GM21390 (cell line): Measurements from ENCODE around the gene RIN1.
A peak's percentile ranks its signal among the peaks of the same experiment; 100 is the strongest.

Experiments
- ATAC-seq: cut with Tn5 transposase; IDR thresholded peaks from one replicate; pipeline ENCODE4 v1.9.1; 2021; ENCODE audit not compliant: unreplicated experiment

Gene RIN1

GRCh38 chr11:66302656-66303055, 33.6 kb downstream of the RIN1 start:
- no peak for ATAC-seq

- no peak for ATAC-seq
These were observed 37.0 kb downstream of the RIN1 start for GRCh38 chr11:66299186-66299585.

GRCh38 chr11:66297610-66298009, 38.6 kb downstream of the RIN1 start:
- no peak for ATAC-seq

GRCh38 chr11:66294626-66295620, 41.3 kb downstream of the RIN1 start:
- ATAC-seq: no peak

- no peak for ATAC-seq
These were observed 42.2 kb downstream of the RIN1 start for GRCh38 chr11:66293777-66294625.

- ATAC-seq: no peak
These were observed 42.9 kb downstream of the RIN1 start for GRCh38 chr11:66293352-66293751.

GRCh38 chr11:66292543-66293332, 43.5 kb downstream of the RIN1 start:
- no peak for ATAC-seq

GRCh38 chr11:66291706-66292542, 44.3 kb downstream of the RIN1 start, which contains the start of gene TMEM151A:
TMEM151A (plus strand) TSS chr11:66291894; CDS start chr11:66292014, 120 bp downstream.
- ATAC-seq: no peak

- ATAC-seq: no peak
These were observed 44.9 kb downstream of the RIN1 start for GRCh38 chr11:66291303-66291705.

GRCh38 chr11:66290330-66290621, 46.0 kb downstream of the RIN1 start:
- ATAC-seq: no peak

GRCh38 chr11:66289548-66290329, 46.5 kb downstream of the RIN1 start:
- ATAC-seq: peak; percentile 34

GRCh38 chr11:66288671-66289547, 47.3 kb downstream of the RIN1 start, which contains the start of gene YIF1A:
YIF1A (minus strand) TSS chr11:66289143; CDS start chr11:66288985, 158 bp downstream.
- peak; percentile 83 for ATAC-seq

GRCh38 chr11:66287889-66288670, 48.2 kb downstream of the RIN1 start:
- no peak for ATAC-seq

GRCh38 chr11:66287211-66287888, 48.9 kb downstream of the RIN1 start:
- no peak for ATAC-seq

- no peak for ATAC-seq
These were observed 49.5 kb downstream of the RIN1 start for GRCh38 chr11:66286699-66287098.

- no peak for ATAC-seq
These were observed 50.8 kb downstream of the RIN1 start for GRCh38 chr11:66285250-66285947.
